Muscle layer of colon (tissue), 2 donors: ENCODE measurements around the gene KMO.

Experiments
- H3K27ac ChIP-seq: one replicate; pipeline ENCODE4 v1.7.0; 2013; ENCODE audit warnings: low read depth, mild to moderate bottlenecking, low read length, moderate library complexity
- H3K27me3 ChIP-seq, 2 donors: one replicate each; pipeline ENCODE4 v1.7.0; 2013; ENCODE audit warnings: low read length in 2 of 2, mild to moderate bottlenecking in 2 of 2; ENCODE audit not compliant: insufficient read depth in 2 of 2, control insufficient read depth in 1 of 2
- H3K36me3 ChIP-seq: one replicate; pipeline ENCODE4 v1.7.0; 2013; ENCODE audit warnings: mild to moderate bottlenecking, low read length; ENCODE audit not compliant: insufficient read depth
- H3K4me1 ChIP-seq: one replicate; pipeline ENCODE4 v1.7.0; 2013; ENCODE audit warnings: mild to moderate bottlenecking, low read length; ENCODE audit not compliant: insufficient read depth
- H3K4me3 ChIP-seq, 2 donors: one replicate each; pipeline ENCODE4 v1.7.0; 2013; ENCODE audit warnings: low read length in 2 of 2, low read depth in 1 of 2, mild to moderate bottlenecking in 1 of 2, moderate library complexity in 1 of 2
- H3K9ac ChIP-seq: one replicate; pipeline ENCODE4 v1.7.0; 2013; ENCODE audit warnings: low read length
- H3K9me3 ChIP-seq: one replicate; pipeline ENCODE4 v1.7.0; 2013; ENCODE audit warnings: mild to moderate bottlenecking, low read length
- donor health status: abdominal sarcoma.
- donor health status: Adenocarcinoma of cecum.

Gene KMO

GRCh38 chr1:241542199-241542907 is 10.2 kb downstream of the KMO start:
- H3K27me3 ChIP-seq: no peaks in the 10 kb centered on the region
- no peaks in the 10 kb centered on the region for H3K4me1 ChIP-seq
- no peak overlapping the region for H3K27ac ChIP-seq
- no peaks in the 10 kb centered on the region for H3K9me3 ChIP-seq
- no peak overlapping the region for H3K4me3 ChIP-seq
- H3K36me3 ChIP-seq: no peaks in the 10 kb centered on the region
- H3K9ac ChIP-seq: no peak overlapping the region

- H3K27me3 ChIP-seq: no peaks in the 10 kb centered on the region
- H3K4me3 ChIP-seq: no peak overlapping the region
- H3K4me1 ChIP-seq: no peaks in the 10 kb centered on the region
- no peaks in the 10 kb centered on the region for H3K9me3 ChIP-seq
- H3K36me3 ChIP-seq: no peaks in the 10 kb centered on the region
- no peak overlapping the region for H3K9ac ChIP-seq
- no peak overlapping the region for H3K27ac ChIP-seq
Observed at GRCh38 chr1:241548008-241548407, 15.8 kb downstream of the KMO start.

GRCh38 chr1:241550318-241550717 is 18.1 kb downstream of the KMO start:
- H3K27me3 ChIP-seq: no peaks in the 10 kb centered on the region
- H3K27ac ChIP-seq: no peak overlapping the region
- H3K9ac ChIP-seq: no peak overlapping the region
- no peaks in the 10 kb centered on the region for H3K9me3 ChIP-seq
- H3K4me3 ChIP-seq: no peak overlapping the region
- H3K4me1 ChIP-seq: no peaks in the 10 kb centered on the region
- H3K36me3 ChIP-seq: no peaks in the 10 kb centered on the region

- Histone ChIP-seq H3K36me3 (no peaks in the 10 kb centered on the region), H3K4me3 (no peak overlapping the region), H3K27ac (no peak overlapping the region), H3K9me3 (no peaks in the 10 kb centered on the region), H3K4me1 (no peaks in the 10 kb centered on the region), H3K27me3 (no peaks in the 10 kb centered on the region), H3K9ac (no peak overlapping the region)
Observed at GRCh38 chr1:241551759-241552638, 19.8 kb downstream of the KMO start.

GRCh38 chr1:241553886-241554592 is 21.9 kb downstream of the KMO start:
- Histone ChIP-seq H3K9me3 (no peaks in the 10 kb centered on the region), H3K36me3 (no peaks in the 10 kb centered on the region), H3K4me1 (no peaks in the 10 kb centered on the region), H3K4me3 (no peak overlapping the region), H3K9ac (no peak overlapping the region), H3K27me3 (no peaks in the 10 kb centered on the region), H3K27ac (no peak overlapping the region)

- no peaks in the 10 kb centered on the region for H3K4me1 ChIP-seq
- no peaks in the 10 kb centered on the region for H3K9me3 ChIP-seq
- H3K27ac ChIP-seq: no peak overlapping the region
- H3K27me3 ChIP-seq: no peaks in the 10 kb centered on the region
- H3K9ac ChIP-seq: no peak overlapping the region
- no peaks in the 10 kb centered on the region for H3K36me3 ChIP-seq
- H3K4me3 ChIP-seq: no peak overlapping the region
Observed at GRCh38 chr1:241555526-241555925, 23.3 kb downstream of the KMO start.

- H3K36me3 ChIP-seq: no peaks in the 10 kb centered on the region
- no peaks in the 10 kb centered on the region for H3K27me3 ChIP-seq
- H3K4me3 ChIP-seq: no peak overlapping the region
- H3K9me3 ChIP-seq: no peaks in the 10 kb centered on the region
- H3K9ac ChIP-seq: no peak overlapping the region
- H3K27ac ChIP-seq: no peak overlapping the region
- no peaks in the 10 kb centered on the region for H3K4me1 ChIP-seq
Observed at GRCh38 chr1:241557031-241557430, 24.9 kb downstream of the KMO start.

- H3K9me3 ChIP-seq: no peaks in the 10 kb centered on the region
- no peak overlapping the region for H3K27ac ChIP-seq
- H3K9ac ChIP-seq: no peak overlapping the region
- H3K27me3 ChIP-seq: no peaks in the 10 kb centered on the region
- H3K4me1 ChIP-seq: no peaks in the 10 kb centered on the region
- H3K4me3 ChIP-seq: no peak overlapping the region
- H3K36me3 ChIP-seq: no peaks in the 10 kb centered on the region
Observed at GRCh38 chr1:241557551-241558193, 25.5 kb downstream of the KMO start.

GRCh38 chr1:241560146-241560848 is 28.1 kb downstream of the KMO start:
- H3K36me3 ChIP-seq: no peaks in the 10 kb centered on the region
- H3K4me1 ChIP-seq: no peaks in the 10 kb centered on the region
- H3K27me3 ChIP-seq: no peaks in the 10 kb centered on the region
- H3K9me3 ChIP-seq: no peaks in the 10 kb centered on the region
- H3K4me3 ChIP-seq: no peak overlapping the region
- H3K9ac ChIP-seq: no peak overlapping the region
- no peak overlapping the region for H3K27ac ChIP-seq

GRCh38 chr1:241560849-241561187 is 28.6 kb downstream of the KMO start:
- H3K4me3 ChIP-seq: no peak overlapping the region

GRCh38 chr1:241569848-241570247 is 37.7 kb downstream of the KMO start:
- Histone ChIP-seq H3K9ac (no peak overlapping the region), H3K27me3 (no peaks in the 10 kb centered on the region), H3K27ac (no peak overlapping the region), H3K36me3 (no peaks in the 10 kb centered on the region), H3K4me1 (no peaks in the 10 kb centered on the region), H3K4me3 (no peak overlapping the region), H3K9me3 (no peaks in the 10 kb centered on the region)

More at GRCh38 chr1:241560849-241561187, 28.6 kb downstream of the KMO start:
- Histone ChIP-seq H3K27ac (no peak overlapping the region), H3K36me3 (no peaks in the 10 kb centered on the region), H3K9me3 (no peaks in the 10 kb centered on the region), H3K9ac (no peak overlapping the region), H3K4me1 (no peaks in the 10 kb centered on the region), H3K27me3 (no peaks in the 10 kb centered on the region)
